Measurements from ENCODE around the gene BTBD19.

GRCh38 chr1:44860331-44860730 lies 52.0 kb downstream of the BTBD19 start:
- TF ChIP-seq EZH2 (IDR thresholded peaks at IDR 0.05; ENCODE audit: insufficient read depth, low read length) (no peak), CTCF (IDR thresholded peaks at IDR 0.05; ENCODE audit: insufficient read depth, low read depth, low read length) (no peak)
